LNCAP (cell line): ENCODE data around the gene C1QBP.

Experiments
- TF ChIP-seq, protein P1 (sequence below): fragments of 450-650 bp; IDR thresholded peaks from 2 replicates; pipeline ENCODE4 v1.5.1; 2017; ENCODE audit warnings: mild to moderate bottlenecking

The C1QBP gene

DNA sequence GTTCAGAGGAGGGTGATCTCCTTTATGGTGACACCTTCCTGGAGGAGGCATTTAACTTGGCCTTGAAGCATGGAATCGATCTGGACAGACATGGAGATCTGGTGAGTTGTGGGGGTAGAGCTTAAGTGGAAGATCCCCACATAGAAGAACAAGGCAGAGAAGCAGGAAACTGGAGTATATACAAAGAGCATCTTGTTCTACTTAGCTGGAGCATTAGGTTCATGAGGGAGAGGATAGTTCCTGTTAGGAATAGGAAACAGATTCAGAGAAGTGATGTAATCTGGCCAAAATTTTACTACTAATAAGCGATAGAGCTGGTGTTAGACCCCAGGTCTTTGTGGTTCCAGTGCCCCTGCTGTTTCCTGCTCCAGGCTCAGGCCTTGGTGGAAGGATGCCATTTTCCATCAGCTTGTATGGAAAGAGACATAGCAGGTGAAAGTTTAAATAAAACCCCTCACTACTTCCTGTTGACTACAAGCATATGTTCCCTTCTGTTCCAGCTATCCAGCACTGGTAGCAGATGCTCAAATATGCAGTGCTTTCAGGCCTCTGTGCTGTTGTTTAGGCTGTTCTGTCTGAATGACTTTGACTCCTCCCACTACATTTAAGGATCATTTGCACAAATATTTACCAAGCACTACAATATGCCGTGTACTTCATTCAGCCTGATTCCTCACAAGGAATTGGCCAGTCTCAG is 9.6 kb downstream of the C1QBP start:
- TF ChIP-seq, protein P1, sequence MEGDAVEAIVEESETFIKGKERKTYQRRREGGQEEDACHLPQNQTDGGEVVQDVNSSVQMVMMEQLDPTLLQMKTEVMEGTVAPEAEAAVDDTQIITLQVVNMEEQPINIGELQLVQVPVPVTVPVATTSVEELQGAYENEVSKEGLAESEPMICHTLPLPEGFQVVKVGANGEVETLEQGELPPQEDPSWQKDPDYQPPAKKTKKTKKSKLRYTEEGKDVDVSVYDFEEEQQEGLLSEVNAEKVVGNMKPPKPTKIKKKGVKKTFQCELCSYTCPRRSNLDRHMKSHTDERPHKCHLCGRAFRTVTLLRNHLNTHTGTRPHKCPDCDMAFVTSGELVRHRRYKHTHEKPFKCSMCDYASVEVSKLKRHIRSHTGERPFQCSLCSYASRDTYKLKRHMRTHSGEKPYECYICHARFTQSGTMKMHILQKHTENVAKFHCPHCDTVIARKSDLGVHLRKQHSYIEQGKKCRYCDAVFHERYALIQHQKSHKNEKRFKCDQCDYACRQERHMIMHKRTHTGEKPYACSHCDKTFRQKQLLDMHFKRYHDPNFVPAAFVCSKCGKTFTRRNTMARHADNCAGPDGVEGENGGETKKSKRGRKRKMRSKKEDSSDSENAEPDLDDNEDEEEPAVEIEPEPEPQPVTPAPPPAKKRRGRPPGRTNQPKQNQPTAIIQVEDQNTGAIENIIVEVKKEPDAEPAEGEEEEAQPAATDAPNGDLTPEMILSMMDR: no peak

DNA sequence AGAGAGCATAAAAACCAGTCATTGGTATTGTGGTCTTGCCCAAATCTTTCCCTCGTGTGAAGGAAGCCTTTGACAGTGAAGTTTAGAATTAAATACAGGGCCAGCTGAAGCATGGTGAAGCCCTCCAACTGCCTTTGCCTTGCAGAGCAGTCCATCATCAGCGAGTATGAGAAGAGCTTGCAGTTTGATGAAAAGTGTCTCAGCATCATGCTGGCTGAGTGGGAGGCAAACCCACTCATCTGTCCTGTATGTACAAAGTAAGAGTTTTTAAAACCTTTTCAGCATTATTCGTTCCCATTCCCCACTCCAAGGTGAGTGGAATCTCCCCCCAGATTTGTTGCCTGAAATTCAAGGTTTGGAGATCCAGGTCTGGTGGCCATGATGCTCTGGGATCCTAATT is 13.1 kb downstream of the C1QBP start:
- TF ChIP-seq, protein P1: no peak

DNA sequence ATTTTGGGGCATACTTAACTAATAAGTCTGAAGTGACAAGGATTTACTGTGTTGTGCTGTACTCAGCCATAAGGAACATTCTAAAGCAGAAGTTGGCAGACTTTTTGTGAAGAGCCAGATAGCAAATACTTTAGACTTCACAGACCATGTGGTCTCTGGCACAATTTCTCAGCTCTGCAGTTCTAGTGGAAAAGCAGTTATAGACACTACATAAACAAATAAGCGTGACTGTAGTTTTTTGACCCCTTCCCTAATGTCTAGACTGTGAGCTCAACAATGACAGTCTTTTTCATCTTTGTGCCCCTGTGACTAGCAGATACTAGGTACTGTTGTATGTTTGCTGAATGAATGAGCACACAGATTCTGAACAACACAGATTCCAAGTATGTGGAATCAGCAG is 14.0 kb downstream of the C1QBP start:
- TF ChIP-seq, protein P1: no peak

DNA sequence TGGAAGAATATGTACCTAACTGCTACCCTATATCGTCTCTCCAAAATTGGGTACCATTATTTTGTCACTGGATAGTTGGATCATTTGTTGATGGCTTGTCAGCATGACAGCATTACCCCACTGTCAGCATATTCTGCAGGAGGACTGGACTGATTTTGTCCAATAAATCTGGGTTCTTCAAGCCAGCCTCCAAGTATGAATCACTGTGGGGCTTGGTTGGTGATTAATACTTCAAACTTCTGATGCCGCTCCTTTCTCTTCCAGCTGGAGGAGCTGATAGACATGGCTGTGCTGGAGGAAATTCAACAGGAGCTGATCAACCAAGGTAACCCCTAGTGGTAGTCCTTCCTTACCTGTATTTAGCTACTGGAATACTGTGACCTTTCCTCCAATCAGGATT is 16.4 kb downstream of the C1QBP start:
- TF ChIP-seq, protein P1: no peak

DNA sequence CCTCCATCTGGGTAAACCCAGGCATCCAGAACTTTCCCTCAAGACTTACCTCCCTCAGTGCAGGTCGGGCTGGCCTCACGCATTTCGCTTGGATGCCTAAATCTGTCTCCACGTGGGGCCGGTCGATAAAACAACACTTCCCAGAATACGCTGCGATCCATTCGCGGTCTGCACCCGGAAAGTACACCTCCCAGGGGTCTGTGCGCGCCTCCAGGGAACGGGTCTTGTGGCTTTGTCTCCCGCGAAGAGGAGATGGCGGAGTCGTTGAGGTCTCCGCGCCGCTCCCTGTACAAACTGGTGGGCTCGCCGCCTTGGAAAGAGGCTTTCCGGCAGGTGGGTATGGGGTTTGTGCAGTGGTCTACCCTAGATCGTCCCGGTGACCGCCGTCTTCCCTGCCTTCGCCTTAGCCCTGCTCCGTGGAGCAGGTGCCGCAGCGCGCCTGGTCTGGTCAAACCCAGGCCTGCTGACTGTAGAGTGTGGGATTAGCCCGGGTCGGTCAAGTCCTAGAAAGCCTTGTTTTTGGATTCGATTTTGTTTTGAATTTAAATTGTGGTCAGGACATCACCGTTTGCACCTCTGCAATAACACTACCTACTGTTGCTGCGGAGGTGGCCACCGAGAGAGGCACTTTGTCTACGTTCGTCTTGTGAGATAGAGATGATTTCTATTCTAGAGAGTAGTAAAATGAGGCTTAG is 18.8 kb downstream of the C1QBP start, which contains the start of gene RPAIN:
TSS of gene RPAIN (plus strand) at position 224 of the 695 bp plus-strand sequence. CDS start at position 253, 29 bp downstream.
- TF ChIP-seq, protein P1: no peak

DNA sequence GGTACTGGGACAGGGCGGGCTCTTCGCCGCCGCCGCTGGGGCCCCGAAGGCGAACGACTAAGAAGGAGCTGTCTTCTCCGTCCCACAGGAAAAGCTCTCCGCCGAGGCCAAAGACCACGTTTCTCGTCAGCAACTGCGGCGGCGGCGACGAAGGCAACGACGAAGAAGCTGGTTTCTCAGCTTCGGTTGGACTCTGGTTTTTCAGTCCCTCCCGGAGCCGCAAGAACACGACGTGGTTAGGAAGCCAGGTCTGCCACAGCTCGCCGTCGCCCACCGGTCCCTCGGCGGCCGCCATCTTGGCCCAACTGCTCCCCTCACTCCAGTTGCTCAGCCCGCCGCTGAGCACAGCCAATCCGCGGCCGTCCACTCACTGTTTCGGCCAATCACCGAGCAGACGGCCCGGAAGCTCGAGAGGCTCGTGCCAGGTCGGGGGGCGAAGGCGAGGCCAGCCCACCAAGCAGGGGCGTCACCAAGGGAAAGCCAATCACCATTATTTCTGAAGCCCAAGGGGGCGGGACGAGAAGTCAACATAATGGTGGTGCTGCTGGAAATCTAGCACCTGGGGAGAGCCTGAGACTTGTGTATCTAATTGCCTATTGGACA is 19.5 kb downstream of the C1QBP start, which contains the start of gene NUP88:
TSS of gene NUP88 (minus strand) at position 307 of the 603 bp plus-strand sequence. CDS start at position 295, 12 bp downstream.
- TF ChIP-seq, protein P1: no peak

DNA sequence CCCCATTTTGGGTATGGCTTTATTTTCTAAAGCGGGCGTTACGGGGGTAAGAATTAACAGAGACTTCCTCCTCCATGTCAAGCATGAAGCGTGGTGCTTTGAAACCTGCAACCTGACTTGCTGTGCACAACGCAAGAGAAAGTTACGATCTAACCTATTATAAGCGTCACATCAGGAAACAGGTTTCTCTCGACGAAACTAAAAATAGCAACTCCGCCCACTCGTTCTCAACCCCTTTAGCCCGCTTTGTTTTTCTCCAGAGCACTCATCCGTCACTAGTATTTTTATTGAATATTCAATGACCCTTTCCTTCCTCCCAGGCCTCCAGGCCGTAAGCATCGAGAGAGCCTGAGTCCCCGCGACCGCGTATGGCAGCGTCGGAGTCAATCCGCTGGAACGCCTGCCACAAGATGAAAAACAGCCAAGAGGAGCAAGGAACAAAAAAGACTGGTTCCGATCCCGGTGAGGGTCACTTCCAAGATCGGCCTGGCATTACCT is 20.0 kb downstream of the C1QBP start:
- TF ChIP-seq, protein P1: no peak
